Duodenal mucosa (tissue), 2 donors: Measurements from ENCODE around the gene LMAN1L.

ENCODE experiments used
- H3K27ac ChIP-seq: one replicate; pipeline ENCODE4 v1.7.0; 2013; ENCODE audit warnings: low read depth, low read length
- H3K27me3 ChIP-seq, 2 donors: one replicate each; pipeline ENCODE4 v1.7.0; 2013; ENCODE audit warnings: low read length in 2 of 2, control low read depth in 1 of 2; ENCODE audit not compliant: insufficient read depth in 2 of 2, control insufficient read depth in 1 of 2
- H3K36me3 ChIP-seq, 2 donors: one replicate each; pipeline ENCODE4 v1.7.0; 2013; ENCODE audit warnings: low read length in 2 of 2, control low read depth in 1 of 2; ENCODE audit not compliant: insufficient read depth in 2 of 2, control insufficient read depth in 1 of 2
- H3K4me1 ChIP-seq, 2 donors: one replicate each; pipeline ENCODE4 v1.7.0; 2013; ENCODE audit warnings: low read length in 2 of 2, control low read depth in 1 of 2; ENCODE audit not compliant: insufficient read depth in 2 of 2, control insufficient read depth in 1 of 2
- H3K4me3 ChIP-seq, 2 donors: one replicate each; pipeline ENCODE4 v1.7.0; 2013; ENCODE audit warnings: low read length in 2 of 2, low read depth in 1 of 2
- H3K9ac ChIP-seq, 2 donors: one replicate each; pipeline ENCODE4 v1.7.0; 2013; ENCODE audit warnings: low read length in 2 of 2, low read depth in 1 of 2
- H3K9me3 ChIP-seq, 2 donors: one replicate each; pipeline ENCODE4 v1.7.0; 2013; ENCODE audit warnings: low read length in 2 of 2, control low read depth in 1 of 2; ENCODE audit not compliant: control insufficient read depth in 1 of 2

LMAN1L gene

DNA sequence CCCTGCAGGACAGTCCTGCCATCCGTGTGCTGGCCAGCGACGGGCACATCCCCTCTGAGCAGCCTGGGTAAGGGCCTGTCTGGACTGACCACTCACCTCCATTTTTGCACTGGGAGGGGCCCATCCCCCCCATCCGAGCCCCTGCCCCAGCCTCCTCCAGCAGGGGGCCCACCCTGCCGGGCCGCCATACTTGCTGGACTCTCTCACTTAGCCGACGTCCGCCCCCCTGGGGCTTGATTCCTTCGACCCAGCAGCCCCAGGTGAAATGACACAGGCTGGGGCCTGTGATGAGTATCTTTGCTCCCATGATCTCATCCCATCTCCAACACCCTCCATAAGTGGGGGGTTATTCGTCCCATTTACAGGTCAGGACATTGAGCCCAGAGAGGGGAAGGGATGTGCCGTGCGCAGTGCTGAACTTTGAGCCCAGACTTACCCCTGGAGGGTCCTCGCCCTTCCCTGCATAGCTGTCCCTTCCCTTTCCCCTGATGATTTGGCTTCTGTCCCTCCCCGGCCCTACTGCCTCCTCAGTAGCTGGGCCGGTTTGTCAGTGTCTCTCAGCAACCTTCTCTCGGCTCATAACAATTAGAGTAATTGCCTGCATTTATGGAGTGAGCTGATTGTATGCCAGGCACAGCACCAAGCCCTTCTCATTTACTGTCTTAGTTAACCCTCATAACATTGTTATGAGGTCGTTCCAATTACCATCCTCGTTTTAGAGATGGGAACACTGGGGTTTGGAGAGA is 4.2 kb downstream of the LMAN1L start:
- Histone ChIP-seq H3K36me3 (no peaks in the 10 kb centered on the region), H3K27me3 (no peaks in the 10 kb centered on the region), H3K27ac (no peak overlapping the region), H3K4me3 (no peak overlapping the region), H3K9me3 (no peaks in the 10 kb centered on the region), H3K4me1 (peaks cover 30 to 34% of the 10 kb centered on the region in 2 donors), H3K9ac (peak overlapping the region; percentile 1 to 7)

DNA sequence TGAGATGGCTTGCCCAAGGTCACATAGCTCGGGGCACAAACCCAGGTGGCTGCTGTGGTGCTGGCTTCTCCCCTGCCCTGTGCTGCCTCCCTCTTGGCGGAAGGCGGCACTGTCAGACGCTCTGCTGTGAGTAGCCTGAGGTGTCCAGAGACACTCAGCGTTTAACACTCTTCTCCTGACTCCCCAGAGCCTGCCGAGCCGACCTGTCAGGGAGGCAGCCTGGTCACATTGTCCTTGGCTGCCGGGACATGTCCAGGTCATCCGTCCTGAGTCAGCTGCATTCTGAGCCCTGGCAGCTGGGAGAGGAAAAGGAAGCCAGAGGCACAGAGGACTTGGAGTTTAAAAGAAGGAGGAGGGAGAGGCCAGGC is 4.7 kb downstream of the LMAN1L start:
- Histone ChIP-seq H3K27ac (no peak overlapping the region), H3K36me3 (no peaks in the 10 kb centered on the region), H3K9me3 (no peaks in the 10 kb centered on the region), H3K4me3 (no peak overlapping the region), H3K4me1 (peaks cover 30 to 34% of the 10 kb centered on the region in 2 donors), H3K9ac (peak overlapping the region in 1 of 2 donors; percentile 7), H3K27me3 (no peaks in the 10 kb centered on the region)

DNA sequence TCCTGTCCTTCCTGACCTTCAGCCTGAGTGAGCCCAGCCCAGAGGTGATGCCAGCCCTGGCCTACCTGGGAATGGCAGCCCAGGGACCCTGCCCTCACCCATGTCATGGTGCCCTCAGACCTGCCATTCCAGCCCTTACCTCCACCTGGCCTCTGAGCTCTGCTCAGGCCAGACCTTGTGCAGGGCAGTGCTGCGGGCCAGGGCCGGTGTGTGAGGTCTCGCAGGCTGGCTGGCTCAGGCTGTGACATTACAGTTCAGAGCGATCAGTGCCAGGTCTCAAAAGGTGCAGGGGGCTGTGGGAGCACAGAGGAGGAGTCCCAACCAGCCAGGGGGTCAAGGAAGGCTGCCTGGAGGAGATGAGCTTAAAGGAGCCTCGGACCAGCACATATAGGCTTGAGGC is 7.4 kb downstream of the LMAN1L start:
- H3K4me3 ChIP-seq = no peak overlapping the region
- no peaks in the 10 kb centered on the region for H3K9me3 ChIP-seq
- H3K4me1 ChIP-seq = peaks cover 25 to 28% of the 10 kb centered on the region in 2 donors
- no peak overlapping the region for H3K27ac ChIP-seq
- no peaks in the 10 kb centered on the region for H3K36me3 ChIP-seq
- H3K9ac ChIP-seq = no peak overlapping the region
- no peaks in the 10 kb centered on the region for H3K27me3 ChIP-seq

DNA sequence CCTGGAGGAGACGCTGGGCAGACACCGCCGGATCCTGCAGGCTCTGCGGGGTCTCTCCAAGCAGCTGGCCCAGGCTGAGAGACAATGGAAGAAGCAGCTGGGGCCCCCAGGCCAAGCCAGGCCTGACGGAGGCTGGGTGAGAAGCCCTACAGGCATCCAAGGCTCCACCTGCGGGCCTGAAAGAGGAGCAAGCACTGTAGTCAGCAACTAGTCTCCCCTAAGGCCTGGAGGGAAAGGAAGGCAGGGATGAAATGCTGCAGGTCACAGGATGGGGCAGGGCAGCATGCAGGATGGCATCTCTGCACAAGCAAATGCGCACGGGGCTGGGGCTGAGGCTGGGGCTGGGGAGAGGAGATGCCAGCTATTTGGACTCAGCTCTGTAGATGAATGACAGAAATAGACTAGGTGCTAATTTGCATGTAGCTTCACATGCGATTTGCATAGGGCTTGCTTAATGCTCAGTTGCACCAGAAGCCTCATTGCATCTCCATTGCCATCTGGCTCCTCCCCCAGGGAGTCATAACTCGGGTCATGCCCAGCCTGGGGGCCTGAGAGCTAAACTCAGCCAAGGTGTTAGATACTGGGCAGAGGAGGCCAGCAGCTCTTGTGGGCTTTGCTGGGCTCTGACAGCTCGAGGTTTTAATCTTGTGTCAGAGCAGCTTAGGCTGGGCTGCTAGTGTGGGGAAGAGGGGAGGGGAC is 8.6 kb downstream of the LMAN1L start:
- Histone ChIP-seq H3K4me1 (peaks cover 20 to 22% of the 10 kb centered on the region in 2 donors), H3K27ac (no peak overlapping the region), H3K36me3 (no peaks in the 10 kb centered on the region), H3K9ac (no peak overlapping the region), H3K27me3 (peaks cover 0 to 8% of the 10 kb centered on the region in 2 donors), H3K4me3 (no peak overlapping the region), H3K9me3 (no peaks in the 10 kb centered on the region)

DNA sequence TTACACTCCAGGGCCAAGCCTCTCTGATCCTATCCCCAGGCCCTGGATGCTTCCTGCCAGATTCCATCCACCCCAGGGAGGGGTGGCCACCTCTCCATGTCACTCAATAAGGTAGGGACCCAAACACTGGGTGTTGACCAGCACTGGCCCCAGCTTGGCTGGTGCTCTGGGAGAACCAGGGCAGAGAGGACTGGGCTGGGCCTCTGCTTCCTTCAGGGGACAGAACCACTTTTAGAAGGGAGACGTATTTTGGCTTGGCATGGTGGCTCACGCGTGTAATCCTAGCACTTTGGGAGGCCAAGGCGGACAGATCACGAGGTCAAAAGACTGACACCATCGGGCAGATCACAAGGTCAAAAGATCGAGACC is 9.1 kb downstream of the LMAN1L start:
- H3K27ac ChIP-seq = no peak overlapping the region
- H3K9ac ChIP-seq = no peak overlapping the region
- H3K27me3 ChIP-seq = peaks cover 1 to 10% of the 10 kb centered on the region in 2 donors
- peaks cover 19 to 20% of the 10 kb centered on the region in 2 donors for H3K4me1 ChIP-seq
- no peak overlapping the region for H3K4me3 ChIP-seq
- no peaks in the 10 kb centered on the region for H3K36me3 ChIP-seq
- H3K9me3 ChIP-seq = no peaks in the 10 kb centered on the region

DNA sequence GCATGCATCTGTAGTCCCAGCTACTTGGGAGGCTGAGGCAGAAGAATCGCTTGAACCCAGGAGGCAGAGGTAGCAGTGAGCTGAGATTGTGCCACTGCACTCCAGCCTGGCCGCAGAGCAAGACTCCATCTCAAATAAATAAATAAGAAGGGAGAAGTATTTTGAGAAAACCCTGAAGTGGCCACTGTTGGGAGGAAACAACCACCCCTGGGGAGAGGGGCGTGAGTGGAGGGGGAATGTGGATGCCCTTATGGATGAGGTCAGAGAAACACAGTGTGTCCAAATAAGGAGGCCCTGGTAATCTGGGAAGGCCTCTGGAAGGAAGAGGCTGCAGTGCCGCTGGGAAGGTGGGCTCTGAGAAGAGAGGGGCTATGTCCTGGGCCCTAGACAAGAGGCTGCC is 9.6 kb downstream of the LMAN1L start:
- Histone ChIP-seq H3K36me3 (no peaks in the 10 kb centered on the region), H3K9me3 (no peaks in the 10 kb centered on the region), H3K4me3 (no peak overlapping the region), H3K27ac (no peak overlapping the region), H3K9ac (no peak overlapping the region), H3K4me1 (peaks cover 14 to 16% of the 10 kb centered on the region in 2 donors), H3K27me3 (peaks cover 6 to 15% of the 10 kb centered on the region in 2 donors)

DNA sequence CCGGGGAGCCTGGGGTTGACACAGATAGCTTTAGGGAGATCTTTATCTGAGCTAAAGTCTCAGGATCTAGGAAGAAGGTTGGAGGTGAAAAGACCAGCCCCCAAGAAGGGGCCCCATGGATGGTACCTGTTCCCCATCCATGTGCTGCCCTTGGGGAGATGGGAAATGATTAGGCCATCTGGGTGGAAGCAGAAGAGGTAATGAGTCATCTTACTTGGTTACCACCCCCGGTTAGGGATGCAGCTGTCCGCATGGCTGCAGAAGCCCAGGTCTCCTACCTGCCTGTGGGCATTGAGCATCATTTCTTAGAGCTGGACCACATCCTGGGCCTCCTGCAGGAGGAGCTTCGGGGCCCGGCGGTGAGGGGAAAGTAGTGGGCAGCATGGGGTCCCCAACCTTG is 10.7 kb downstream of the LMAN1L start:
- Histone ChIP-seq H3K4me3 (no peak overlapping the region), H3K9ac (no peak overlapping the region), H3K4me1 (peaks cover 8 to 9% of the 10 kb centered on the region in 2 donors), H3K27me3 (peaks cover 13 to 24% of the 10 kb centered on the region in 2 donors), H3K9me3 (no peaks in the 10 kb centered on the region), H3K27ac (no peak overlapping the region), H3K36me3 (no peaks in the 10 kb centered on the region)

DNA sequence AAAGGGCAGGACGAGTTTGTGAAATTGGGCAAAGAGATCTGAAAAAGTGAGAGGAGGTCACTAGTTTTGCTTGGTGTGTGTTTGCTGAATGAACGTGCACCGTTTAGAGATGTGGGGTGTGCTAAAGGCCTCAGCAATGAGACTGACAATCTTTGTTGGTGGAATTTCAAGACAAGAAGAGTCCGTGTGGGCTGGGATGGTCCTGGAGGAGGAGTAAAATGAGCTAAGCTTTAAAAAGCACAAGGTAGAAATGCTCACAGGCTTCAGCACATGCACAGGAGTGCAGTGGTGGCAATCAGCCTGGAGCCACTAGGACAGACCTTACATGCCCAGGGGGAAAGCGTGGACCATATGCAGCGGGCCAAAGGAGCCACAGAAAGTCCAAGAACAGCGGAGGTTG is 12.3 kb downstream of the LMAN1L start:
- Histone ChIP-seq H3K9me3 (no peaks in the 10 kb centered on the region), H3K27ac (no peak overlapping the region), H3K4me1 (no peaks in the 10 kb centered on the region), H3K27me3 (peaks cover 13 to 28% of the 10 kb centered on the region in 2 donors), H3K36me3 (no peaks in the 10 kb centered on the region), H3K4me3 (no peak overlapping the region), H3K9ac (no peak overlapping the region)

DNA sequence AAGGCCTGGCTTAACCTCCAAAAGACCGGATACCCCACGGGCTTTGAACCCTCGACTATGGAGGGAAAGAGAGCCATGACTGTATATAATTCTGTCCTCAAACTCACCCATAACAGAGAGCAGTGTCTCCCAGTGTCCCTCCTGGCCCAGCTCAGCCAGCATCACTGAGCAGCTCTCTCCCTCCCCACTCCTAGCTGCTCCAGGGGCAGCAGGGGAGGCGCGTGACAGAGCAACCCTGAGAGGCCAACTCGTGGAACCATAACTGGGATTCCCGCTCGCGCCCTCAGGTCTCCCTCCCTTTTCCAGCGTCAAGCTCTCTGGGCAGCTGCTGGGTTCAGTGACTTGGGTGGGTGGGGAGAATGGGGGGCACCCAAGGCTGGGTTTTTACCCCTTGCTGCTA is 13.2 kb downstream of the LMAN1L start:
- Histone ChIP-seq H3K9me3 (no peaks in the 10 kb centered on the region), H3K9ac (no peak overlapping the region), H3K27me3 (peaks cover 13 to 28% of the 10 kb centered on the region in 2 donors), H3K27ac (no peak overlapping the region), H3K4me1 (peaks cover 0 to 1% of the 10 kb centered on the region in 2 donors), H3K36me3 (no peaks in the 10 kb centered on the region), H3K4me3 (no peak overlapping the region)

DNA sequence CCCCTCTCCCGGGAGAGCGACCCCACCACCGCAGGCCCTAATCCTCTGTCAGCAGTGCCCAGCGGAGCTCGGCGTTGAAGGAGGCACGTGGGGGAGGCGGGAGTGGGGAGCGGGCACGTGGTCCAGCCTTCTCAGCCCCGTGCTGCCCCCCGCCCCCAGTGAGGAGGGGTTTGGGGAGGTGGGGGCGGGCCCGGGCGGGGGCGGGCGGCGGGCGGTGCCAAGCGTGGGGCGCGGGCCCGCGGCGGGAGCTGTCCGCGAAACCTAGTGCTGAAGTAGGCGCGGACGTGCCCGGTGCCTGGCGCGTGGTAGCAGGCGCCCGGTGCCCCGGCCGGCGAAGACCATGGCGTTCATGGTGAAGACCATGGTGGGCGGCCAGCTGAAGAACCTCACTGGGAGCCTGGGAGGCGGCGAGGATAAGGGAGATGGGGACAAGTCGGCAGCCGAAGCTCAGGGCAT is 13.8 kb downstream of the LMAN1L start, which contains the start of gene CPLX3:
Gene CPLX3, plus strand, starts transcription at position 264 of the 456 bp plus-strand sequence. Its CDS starts 77 bp downstream, at position 341.
- Histone ChIP-seq H3K9ac (no peak within 1 kb of the TSS), H3K36me3 (no peaks in the 10 kb centered on the region), H3K27me3 (peaks cover 13 to 28% of the 10 kb centered on the region in 2 donors)

More for the DNA sequence above, 13.8 kb downstream of the LMAN1L start, which contains the start of gene CPLX3:
- H3K4me1 ChIP-seq = peaks cover 4 to 6% of the 10 kb centered on the region in 2 donors
- no peaks in the 10 kb centered on the region for H3K9me3 ChIP-seq
- no peak within 1 kb of the TSS for H3K27ac ChIP-seq
- no peak within 1 kb of the TSS for H3K4me3 ChIP-seq
